ENCODE results near the gene KDM4B.

DNA sequence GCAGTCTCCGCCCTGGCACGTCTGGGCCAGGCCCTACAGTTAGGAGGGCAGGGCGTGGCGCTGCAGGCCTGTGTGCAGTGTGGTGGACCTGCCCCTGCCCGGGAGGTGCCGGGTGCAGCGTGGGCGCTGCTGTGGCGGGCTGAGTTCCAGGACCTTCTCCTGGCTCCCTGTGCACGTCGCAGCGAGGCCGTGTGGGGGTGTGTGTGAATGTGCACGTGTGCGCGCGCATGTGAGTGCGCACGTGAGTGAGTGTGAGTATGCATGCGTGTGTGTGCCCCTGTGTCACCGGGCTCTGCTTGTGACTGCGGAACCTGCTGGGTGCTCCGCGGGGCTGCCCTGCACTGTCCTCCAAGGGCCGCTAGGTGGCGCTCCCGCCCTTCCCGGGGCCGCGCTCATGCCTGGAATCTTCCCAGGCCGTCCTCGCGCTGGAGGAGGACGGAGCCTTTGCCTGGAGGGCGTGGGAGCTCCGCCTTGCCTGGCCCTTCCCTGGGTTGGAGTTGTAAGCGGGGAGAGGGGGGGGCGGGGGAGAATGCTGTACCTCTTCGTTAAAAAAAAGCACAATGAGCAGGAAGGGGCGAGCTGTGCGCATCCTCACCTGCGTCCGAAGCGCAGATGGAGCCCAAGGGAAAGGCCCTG, 79.3 kb downstream of the KDM4B start:
- TF ChIP-seq, protein P1, sequence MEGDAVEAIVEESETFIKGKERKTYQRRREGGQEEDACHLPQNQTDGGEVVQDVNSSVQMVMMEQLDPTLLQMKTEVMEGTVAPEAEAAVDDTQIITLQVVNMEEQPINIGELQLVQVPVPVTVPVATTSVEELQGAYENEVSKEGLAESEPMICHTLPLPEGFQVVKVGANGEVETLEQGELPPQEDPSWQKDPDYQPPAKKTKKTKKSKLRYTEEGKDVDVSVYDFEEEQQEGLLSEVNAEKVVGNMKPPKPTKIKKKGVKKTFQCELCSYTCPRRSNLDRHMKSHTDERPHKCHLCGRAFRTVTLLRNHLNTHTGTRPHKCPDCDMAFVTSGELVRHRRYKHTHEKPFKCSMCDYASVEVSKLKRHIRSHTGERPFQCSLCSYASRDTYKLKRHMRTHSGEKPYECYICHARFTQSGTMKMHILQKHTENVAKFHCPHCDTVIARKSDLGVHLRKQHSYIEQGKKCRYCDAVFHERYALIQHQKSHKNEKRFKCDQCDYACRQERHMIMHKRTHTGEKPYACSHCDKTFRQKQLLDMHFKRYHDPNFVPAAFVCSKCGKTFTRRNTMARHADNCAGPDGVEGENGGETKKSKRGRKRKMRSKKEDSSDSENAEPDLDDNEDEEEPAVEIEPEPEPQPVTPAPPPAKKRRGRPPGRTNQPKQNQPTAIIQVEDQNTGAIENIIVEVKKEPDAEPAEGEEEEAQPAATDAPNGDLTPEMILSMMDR (conservative IDR thresholded peaks at IDR 0.05): peak; percentile 99
- no peak; the same call in 1 of the 2 replicates for TF ChIP-seq ZFX (IDR thresholded peaks at IDR 0.05)

Data from C4-2B (cell line).